GM18502 (cell line): ENCODE data around the gene AUTS2.
A peak's percentile ranks its signal among the peaks of the same experiment; 100 is the strongest.

Experiments
- ATAC-seq: cut with Tn5 transposase; IDR thresholded peaks from one replicate; pipeline ENCODE4 v1.9.1; 2021; ENCODE audit warnings: mild to moderate bottlenecking; ENCODE audit not compliant: unreplicated experiment, poor library complexity

The AUTS2 gene

DNA sequence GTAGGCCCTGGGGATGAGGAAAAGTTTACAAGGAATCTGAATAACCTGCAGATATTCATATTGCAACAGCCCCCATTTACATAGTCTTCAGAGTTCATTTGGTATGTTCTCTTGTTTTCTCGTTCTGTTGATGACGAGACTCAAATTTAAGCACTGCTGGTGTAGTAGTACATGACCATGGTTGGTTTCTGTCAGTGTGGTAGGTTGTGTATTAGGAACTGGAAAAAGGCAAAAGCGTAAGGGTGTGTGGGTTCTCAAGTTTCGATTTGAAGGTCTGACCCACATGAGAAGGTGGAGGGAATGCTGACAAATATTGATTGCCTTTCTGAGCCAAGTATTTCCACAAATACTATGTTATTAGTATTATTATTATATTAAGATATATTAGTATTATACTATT is 151.7 kb downstream of the AUTS2 start:
- no peak for ATAC-seq

DNA sequence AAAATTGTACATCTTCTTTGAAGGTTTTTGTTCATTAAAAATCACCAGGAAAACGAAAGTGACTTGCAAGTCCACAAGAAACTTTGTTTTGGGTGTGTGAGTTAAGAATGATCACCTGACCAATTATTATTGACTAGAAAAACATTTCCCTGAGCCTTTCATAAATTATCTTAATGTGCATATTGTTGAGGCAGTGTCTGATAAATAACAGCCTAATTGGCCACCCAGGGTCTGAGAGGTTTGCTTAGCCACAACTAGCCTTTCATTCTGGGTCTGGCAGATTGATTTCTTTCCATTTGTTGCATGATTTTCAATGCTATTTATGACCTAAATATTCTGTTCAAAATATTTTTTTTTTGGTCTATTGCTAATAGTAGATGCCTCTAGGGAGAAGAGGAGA is 152.8 kb downstream of the AUTS2 start:
- no peak for ATAC-seq

DNA sequence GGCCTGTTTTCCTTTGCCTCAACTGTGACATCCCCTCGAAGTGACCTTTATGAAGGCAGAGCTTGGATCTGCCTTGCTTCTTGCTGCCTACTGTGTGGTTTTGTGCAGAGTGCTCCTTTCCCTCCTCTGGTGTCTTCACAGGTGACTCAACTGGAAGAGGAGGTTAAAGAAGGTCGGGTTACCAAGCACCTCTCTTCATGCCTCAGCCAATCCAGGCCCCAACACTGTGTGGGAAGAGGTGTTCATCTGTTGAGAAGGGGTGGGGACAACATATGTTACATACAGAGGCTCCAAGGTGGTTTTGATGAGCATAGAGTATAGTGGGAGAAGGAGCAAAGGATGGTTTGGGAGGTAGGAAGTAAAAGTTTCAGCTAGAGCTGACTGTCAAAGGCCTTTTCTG is 155.7 kb downstream of the AUTS2 start:
- no peak for ATAC-seq

DNA sequence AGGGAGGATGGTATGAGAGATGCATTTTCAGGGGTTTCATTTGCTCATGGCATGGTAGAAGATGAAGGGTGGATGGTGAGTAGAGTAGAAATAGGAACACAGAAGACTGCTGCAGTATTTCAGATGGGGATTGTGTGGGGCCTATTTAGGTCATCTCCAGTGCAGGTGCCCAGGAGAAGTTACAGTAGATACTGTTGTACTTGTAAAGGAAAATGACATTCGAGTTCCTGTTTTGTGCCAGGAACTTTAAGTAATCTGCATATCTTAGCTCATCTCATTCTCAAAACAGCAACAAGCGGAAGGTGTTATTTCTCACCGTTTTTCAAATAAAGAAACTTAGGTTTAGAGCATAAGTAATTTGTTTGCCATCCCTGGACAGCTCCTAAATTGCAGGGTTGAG is 156.2 kb downstream of the AUTS2 start:
- ATAC-seq = no peak

DNA sequence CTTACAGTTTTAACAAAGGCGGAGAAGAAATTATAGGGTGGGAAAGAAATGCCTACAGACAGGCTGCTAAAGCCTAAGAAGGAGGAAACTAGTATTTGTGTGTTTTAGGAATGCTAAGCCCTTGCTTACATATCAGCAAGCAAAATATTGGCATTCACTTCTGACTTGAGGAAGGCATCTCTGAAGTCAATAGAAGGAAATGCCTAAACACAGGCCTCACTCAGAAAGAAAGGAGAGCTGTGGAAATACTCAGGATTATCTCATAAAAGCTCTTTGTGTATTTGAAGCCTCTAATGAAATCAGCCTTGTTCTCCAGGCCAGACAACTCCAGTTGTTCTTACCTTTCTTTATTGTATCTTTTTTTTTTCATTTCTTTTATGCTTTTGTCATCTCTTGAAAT is 158.0 kb downstream of the AUTS2 start:
- no peak for ATAC-seq

DNA sequence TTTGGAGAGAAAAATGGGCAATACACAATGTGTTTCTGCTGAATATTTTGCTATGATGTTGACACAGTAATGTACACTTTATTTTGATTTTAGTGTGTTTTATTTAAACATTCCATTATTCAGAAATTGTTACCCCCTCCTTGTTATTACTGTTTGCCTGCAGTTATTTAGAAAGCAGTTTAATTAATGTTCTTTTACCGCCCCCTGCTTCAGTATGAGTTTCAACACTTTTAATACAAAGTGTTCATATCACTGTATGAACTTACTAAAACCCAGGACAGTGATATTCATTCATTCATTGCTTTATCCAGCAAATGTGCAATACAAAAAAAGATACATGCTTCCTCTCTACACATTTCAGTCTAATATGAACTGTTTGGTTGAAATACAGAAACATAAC is 159.3 kb downstream of the AUTS2 start:
- no peak for ATAC-seq

DNA sequence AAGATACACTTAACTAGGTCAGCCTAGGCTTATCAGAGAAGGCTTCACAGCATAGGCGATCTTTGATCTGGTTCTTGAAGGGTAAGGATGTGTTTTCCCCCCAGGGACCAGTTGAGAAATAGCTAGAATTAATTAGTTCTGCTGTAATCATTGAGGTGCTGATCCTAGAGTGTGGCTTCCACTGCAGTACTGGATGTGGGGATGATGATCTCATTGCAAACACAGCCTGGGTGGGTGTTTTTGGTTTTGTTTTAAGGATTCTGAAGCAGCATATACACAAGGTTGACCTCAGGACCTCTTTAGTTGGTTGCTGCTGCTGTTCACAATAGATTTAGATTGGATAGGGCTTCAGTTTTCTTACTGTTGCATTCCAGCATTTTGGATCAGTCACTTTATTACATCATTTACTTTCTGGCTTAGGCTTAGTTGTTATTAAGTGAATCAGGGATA is 159.7 kb downstream of the AUTS2 start:
- ATAC-seq = no peak

DNA sequence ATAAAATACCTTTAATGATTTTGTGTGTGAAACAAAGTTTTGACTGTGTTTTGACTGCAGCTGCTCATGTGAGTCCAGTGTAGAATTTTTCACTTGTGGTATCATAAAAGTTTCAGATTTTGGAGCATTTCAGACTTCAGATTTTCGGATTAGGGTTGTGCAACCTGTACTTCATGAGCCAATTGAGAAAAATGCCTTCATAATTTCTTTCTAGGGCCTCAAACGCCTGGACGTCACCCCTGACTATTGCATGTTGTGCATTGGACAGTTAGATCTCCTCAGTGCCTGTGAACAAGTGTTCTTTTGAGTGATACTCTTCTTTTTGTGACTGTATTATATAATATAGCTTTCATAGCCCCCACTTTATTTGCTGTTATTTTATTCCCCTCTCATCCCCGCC is 161.1 kb downstream of the AUTS2 start:
- no peak for ATAC-seq

DNA sequence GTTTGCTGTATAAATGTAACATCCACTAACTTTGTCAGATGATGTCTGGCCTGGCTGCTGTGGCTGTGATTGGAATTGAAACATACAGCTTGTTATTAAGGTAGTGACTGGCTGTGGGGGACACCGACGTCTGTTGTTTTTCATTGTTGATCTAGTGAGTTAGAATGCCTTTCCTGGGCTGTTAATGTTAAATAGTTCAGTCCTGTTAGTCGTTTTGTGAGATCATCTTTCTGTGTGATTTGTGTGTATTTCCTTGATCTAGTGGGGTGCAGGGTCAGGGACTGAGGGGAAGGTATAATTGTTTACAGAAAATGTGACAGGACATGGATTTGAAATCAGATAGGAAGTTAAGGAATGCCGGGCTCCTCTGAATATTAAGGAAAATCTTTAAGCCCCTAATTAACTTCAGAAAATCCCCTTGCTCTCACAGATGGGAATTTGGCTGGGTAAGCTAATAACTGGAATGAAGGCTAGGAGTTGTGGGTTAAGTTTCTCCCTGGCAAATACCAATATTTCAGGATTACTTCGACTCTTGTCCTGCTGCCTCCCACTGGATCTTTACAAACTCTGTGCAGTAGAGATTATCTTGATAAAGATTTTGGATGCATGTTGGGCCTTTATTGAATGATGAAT is 163.1 kb downstream of the AUTS2 start:
- ATAC-seq = no peak

DNA sequence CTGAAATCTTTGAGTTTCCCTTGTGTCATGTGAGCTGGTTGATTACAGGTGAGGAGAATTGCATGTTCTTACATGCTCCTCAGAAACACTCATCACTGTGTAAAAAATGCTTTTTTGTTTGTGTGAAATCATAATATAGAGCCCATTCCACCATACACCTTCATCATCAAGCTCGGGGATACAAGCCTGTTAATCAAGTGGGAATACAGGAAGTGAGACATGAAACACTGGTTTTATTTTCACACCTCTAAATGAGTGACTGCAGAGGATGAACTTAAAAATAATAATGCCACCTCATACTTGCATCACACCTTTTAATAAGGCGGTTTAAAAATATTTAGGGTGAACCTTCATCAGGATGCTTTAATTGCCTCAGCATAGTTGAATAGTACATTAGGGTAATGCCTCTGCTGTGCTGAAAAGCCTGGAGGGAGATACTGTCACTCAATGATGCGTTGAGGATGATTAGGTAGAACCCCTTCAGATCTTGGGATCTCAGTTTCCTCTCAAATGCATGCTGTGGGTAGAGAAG is 164.6 kb downstream of the AUTS2 start:
- ATAC-seq = peak; percentile 44

DNA sequence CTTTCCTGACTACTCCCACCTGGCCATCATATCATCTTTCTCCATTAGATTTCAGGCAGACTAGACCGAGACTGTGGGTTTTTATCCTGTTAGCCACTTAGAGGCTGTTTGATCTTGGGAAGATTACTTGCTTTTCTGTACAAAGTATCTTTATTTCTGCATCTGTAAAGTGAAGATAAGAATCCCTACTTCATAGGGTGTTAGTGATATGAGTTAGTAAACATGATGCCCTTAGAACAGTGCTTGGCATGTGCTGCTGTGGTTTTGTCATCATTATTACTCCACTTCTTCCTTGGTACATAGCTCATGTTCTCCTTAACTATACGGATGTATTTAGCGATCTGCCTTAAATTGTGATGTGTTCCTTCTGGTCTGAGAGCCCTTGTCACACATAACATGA is 165.2 kb downstream of the AUTS2 start:
- ATAC-seq = no peak

DNA sequence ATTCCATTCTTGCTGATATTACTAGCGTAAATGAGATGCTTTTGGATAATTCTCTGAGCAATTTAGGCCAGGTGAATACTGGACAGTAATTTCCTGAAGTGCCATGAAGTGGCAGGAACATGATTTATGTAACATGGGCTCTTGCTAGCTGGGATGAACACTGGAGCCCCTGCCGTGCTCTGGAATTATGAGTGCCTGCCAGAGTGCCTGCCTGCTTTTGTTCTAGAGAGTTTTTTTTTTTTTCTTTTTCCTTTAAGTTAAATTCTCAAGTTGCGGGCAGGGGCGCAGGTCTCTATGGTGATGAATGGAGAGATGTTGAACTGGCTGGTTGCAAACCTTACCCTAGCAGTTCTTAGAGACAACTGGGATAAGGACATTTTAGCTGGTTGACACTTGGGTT is 165.9 kb downstream of the AUTS2 start:
- no peak for ATAC-seq

DNA sequence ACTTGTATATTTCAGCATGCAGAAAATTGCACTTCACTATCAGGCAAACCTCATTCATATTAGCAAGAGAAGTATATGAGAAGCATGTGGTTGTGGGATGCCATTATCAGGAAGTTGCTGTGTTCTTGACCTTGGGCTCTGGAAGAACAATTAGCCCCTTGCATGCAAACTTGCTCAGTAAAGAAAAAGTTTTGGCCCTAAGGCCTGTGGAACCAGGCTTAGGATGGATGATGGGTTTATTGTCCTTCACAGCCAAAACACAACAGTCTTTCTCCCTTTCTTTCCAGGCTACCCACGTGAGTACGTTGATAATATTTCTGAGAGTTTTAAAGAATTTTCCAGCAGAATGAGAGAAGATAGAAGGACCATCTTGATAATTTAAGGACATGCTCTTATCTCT is 166.4 kb downstream of the AUTS2 start:
- no peak for ATAC-seq

DNA sequence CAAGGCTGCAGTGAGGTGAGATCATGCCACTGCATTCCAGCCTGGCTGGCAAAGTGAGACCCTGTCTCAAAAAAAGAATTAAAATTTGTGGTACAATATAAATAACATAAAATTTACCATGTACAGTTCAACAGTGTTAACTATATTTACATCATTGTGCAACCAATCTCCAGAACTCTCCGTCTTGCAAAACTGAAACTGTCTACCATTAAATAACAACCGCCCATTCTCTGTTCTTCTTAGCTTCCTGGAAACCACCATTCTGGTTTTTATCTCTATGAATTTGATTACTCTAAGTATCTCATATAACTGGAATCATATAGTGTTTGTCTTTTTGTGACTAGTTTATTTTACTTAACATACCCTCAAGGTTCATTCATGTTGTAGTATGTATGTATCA is 167.6 kb downstream of the AUTS2 start:
- ATAC-seq = peak; percentile 64

DNA sequence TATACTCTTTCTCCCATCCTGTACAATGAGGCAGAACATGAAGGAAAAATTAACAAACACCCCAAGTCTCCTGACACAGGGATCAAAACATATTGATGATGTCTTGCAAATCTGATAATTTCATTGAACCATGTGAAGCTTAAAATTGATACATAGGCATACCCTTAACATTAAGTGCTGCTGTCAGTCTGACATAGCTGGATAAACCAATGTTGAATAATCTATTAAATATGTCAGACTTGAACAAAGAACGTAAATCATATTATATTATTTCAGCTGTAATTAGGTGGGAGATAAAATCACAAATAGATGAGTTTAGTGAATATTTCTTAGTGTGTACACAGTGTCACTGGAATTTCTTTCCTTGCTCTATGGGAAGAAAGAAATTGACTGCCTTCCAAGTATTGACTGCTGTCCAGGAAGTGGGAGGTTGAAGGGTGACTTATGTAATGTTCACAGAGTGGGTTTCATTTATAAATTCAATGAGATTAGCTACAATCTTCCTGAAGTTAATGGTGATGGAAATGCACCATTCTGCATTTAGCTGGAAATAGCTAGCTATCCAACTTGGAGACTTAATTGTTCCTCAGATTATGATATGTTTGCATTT is 170.8 kb downstream of the AUTS2 start:
- ATAC-seq = no peak

DNA sequence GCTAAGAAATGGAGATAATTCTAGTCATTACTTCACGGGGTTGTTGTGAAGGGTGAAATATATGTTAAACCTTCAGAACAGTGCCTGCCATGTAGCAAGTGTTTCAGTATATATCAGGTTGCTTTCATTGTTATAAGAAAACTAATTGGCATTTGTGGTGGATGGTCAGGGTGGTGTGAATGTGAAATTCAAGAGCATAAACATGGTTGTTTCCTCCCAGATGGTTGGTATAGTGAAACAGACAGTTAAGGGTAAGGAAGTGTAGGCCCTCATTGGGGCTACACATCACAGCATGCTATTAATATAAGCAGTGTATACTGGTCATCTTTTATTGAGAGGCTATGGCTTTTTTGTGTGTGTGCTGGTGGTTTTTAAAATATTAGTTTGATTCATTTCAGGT is 171.6 kb downstream of the AUTS2 start:
- ATAC-seq = no peak

DNA sequence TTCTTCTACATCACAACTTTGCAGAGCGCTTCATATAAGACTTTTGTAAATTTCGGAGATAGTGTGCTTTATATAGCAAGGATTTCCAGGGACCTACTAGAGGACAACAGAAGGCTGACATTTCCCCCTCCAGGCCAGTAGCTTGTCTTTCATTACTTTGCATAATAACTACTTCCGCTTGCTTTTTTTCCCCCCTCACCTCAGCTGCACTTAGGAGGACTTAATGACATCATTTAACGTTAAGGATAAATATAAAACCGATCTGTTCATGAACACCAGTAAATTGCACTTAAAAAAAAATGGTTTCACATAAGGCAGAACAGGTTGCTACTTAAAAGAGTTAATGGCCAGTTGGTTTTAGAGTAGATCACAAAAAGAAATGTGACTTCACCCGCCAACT is 172.3 kb downstream of the AUTS2 start:
- ATAC-seq = no peak

DNA sequence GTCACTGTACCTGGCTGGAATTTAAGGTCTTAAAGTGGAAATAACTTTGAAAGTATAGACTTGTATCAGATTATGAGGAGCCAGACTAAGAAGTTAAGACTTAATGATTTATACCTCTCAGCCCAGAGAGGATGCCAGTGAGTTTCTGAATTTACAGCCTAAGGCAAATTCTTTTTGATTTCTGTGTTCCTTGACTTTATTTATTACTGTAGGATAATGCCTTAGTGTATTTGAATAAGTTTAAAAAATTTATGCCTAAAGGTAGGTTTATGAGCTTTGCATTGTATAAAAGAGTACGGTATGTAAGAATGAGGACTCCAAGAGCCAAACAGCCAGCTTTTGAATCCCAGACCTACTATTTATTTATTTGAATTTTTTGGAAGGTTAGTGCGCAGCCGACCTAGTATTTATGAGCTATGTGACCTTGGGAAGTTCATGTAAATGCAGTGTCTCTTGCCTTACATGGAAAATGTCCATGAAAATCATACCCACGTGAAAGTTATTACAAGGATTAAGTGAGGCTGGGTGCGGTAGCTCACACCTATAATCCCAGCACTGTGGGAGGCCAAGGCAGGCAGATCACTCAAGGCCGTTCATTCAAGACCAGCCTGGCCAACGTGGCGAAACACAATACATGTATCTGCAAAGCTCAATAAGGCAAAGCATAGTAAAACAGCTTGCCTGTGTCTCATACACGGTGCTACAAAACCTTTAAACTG is 174.6 kb downstream of the AUTS2 start:
- ATAC-seq = no peak

DNA sequence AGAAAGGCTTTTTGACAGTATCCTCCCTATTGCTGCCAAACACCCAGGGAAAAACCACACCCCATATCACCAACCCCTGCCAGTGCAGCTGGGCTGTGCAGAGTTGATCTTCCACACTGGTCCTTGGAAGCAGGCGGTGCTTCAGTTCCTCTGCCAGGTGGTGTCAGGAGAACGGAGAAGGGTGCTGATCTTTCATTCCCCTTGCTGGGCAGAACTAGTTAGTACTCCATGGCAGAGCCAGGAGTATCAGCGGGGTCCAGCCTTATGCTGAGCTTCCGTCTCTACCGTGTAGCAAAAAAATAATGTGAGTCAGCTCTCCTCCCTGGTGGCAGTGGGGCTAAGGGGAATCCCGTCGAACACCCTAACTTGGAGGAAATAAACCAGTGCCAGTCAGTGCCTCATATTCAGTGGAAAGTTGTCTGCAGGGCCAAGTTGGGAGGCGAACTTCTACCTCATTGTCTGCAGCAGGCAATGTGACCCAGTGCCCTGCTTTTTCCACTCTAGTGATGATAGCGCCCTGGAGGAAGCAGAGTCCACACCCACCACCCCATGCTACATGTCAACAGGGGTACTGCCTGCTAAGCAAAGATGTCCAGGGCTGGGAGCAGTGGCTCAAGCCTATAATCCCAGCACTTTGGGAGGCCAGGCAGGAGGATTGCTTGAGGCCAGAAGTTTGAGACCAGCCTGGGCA is 175.4 kb downstream of the AUTS2 start:
- no peak for ATAC-seq

DNA sequence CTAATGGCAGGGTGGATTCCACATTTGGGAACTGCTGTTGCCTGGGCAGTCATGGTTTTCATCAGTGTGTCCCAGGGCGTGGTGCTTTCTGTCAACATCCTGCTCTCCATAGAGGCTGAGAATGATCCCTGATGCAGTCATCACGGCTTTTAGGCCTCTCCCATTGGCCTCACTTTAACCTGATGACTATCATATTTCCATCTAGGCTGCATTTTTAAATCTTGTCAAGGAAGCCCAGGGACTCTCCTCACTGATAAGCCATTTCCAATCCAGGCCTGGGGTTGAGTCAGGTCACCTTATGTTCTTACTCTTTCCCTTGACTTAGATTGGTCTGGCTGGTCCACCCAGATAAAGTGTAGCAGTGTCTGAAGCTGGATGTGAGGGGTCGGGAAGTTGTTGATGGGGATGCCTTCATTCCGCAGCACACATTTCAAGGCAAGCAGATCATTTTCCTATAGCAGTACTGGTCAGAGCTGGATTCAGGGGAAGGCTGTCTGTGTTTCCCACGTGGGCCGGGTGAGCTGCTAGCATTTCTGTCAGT is 177.0 kb downstream of the AUTS2 start:
- ATAC-seq = no peak

DNA sequence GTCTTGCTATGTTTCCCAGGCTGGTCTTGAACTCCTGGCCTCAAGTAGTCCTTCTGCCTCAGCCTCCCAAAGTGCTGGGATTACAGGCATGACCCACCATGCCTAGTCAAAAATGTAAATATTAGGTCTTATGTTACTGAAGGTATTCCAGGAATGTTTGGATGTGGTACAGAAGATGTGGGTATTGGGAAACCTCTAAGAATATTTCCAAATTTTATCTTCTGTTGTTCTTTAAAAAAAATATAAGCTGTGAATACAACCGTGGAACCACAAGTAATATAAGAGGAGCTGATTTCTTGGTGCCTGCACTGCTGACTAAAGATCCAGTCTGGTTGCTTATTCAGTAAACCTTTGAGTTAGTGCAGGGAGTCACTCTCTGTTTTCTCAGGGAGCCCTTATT is 178.3 kb downstream of the AUTS2 start:
- no peak for ATAC-seq
